ENCODE measurements around the gene ADSL. TPM values are rescaled to one million over a fixed set of nuclear protein-coding genes. Genes with fewer than 3 reads are reported as not detected.

The ADSL gene
- total and polyA plus RNA-seq, 9 of the 15 experiments (the other 6 are each of a cell fraction or from before 2014, with no cell fraction given) = 112 to 322 (median 146) TPM

DNA sequence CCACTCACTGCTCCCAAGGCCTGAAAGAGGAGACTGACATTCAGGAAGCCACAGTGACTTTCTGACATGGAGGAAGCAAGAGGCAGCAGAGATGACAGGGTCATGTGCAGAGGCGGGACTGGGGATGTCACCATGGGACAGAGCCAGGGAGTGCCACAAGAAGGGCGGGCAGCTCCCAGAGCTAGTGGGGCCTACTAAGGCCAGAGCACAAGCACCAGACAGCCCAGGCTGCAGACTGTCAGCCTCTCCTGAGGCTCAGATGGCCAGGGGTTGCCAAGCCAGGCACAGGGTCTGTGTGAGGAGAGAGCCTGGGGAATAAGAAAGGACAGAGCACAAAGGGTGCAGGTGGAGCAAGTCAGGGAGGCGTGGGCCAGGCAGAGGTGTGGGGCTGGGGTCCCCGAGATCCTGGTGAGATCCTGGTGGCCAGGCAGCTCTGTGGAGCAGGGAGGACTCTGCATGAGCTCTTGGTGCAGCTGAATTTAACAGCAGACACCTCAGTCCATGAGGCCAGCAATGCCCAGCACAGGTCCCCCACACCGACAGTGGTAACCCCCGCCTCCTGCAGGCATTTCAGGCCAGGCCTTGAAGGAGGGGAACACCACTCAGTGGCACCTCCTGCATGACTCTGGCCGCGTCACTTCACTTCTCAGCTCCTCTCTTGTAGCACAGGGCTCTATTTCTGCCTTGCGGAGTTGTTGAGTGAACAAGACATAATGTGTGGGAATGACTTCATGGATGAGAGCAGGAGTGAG lies 76.4 kb downstream of the ADSL start:
- H4K20me1 ChIP-seq (replicated peaks; ENCODE audit: control insufficient read depth, insufficient read depth, low read length) = no peaks in the 10 kb centered on the region; the same call in 1 of the 2 replicates
- no peak overlapping the region for H3K27ac ChIP-seq (ENCODE audit: extremely low read depth, low read depth, low read length)
- H3K4me3 ChIP-seq = no peak overlapping the region
- intact Hi-C loops (cut with micrococcal nuclease) = no loop called here
- H3K36me3 ChIP-seq (ENCODE audit: control insufficient read depth, insufficient read depth, low read length) = peaks cover 33% of the 10 kb centered on the region; the same call in 2 of the 3 replicates
- ATAC-seq (no peak), DNase-seq (ENCODE audit: extremely low read depth in 1 of 4, low spot score in 3 of 4) (no peak), FAIRE-seq (no peak)
- TF ChIP-seq SLC30A9 (CRISPR knock-in tag; IDR thresholded peaks at IDR 0.05) (no peak), ZNF311 (CRISPR knock-in tag; IDR thresholded peaks at IDR 0.05) (no peak), NR2C2 (CRISPR knock-in tag; IDR thresholded peaks at IDR 0.05) (no peak), NR2C2 (tag; IDR thresholded peaks at IDR 0.05) (no peak), ZNF143 (CRISPR knock-in tag; IDR thresholded peaks at IDR 0.05) (no peak), RNF2 (IDR thresholded peaks at IDR 0.05) (no peak), ZNF274 (IDR thresholded peaks at IDR 0.05; ENCODE audit: borderline replicate concordance, low read depth, low read length) (no peak)
- TF ChIP-seq, protein P1, sequence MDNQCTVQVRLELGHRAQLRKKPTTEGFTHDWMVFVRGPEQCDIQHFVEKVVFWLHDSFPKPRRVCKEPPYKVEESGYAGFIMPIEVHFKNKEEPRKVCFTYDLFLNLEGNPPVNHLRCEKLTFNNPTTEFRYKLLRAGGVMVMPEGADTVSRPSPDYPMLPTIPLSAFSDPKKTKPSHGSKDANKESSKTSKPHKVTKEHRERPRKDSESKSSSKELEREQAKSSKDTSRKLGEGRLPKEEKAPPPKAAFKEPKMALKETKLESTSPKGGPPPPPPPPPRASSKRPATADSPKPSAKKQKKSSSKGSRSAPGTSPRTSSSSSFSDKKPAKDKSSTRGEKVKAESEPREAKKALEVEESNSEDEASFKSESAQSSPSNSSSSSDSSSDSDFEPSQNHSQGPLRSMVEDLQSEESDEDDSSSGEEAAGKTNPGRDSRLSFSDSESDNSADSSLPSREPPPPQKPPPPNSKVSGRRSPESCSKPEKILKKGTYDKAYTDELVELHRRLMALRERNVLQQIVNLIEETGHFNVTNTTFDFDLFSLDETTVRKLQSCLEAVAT (IDR thresholded peaks at IDR 0.05) = no peak
- TF ChIP-seq, protein P2, sequence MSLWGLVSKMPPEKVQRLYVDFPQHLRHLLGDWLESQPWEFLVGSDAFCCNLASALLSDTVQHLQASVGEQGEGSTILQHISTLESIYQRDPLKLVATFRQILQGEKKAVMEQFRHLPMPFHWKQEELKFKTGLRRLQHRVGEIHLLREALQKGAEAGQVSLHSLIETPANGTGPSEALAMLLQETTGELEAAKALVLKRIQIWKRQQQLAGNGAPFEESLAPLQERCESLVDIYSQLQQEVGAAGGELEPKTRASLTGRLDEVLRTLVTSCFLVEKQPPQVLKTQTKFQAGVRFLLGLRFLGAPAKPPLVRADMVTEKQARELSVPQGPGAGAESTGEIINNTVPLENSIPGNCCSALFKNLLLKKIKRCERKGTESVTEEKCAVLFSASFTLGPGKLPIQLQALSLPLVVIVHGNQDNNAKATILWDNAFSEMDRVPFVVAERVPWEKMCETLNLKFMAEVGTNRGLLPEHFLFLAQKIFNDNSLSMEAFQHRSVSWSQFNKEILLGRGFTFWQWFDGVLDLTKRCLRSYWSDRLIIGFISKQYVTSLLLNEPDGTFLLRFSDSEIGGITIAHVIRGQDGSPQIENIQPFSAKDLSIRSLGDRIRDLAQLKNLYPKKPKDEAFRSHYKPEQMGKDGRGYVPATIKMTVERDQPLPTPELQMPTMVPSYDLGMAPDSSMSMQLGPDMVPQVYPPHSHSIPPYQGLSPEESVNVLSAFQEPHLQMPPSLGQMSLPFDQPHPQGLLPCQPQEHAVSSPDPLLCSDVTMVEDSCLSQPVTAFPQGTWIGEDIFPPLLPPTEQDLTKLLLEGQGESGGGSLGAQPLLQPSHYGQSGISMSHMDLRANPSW (CRISPR knock-in tag; IDR thresholded peaks at IDR 0.05) = no peak
- no peaks in the 10 kb centered on the region for H3K9me3 ChIP-seq (replicated peaks; ENCODE audit: control insufficient read depth, insufficient read depth, low read depth, low read length)
- CTCF ChIA-PET (ENCODE audit: low intra/inter-chr PET ratio) = no interaction called here
- 88% methylated on average over 8 of the region's 9 CpGs for WGBS (ENCODE audit: insufficient coverage, low coverage, missing lambda C conversion rate)
- BruUV-seq (replicated peaks) = no TSS peak
- no peak overlapping the region for H2AFZ ChIP-seq (ENCODE audit: low read depth, low read length)
- no peaks in the 10 kb centered on the region for H3K9me1 ChIP-seq (ENCODE audit: control insufficient read depth, insufficient read depth, low read length)
- in situ Hi-C loops (cut with MboI) = no loop called here
- H3K9ac ChIP-seq (ENCODE audit: insufficient read depth in 1 of 2, low read depth in 2 of 2, low read length in 2 of 2) = no peak overlapping the region; a peak in 1 of 4 replicates
- no peak overlapping the region for H3K4me2 ChIP-seq (ENCODE audit: insufficient read depth, low read length)
- no peaks in the 10 kb centered on the region for H3K79me2 ChIP-seq (ENCODE audit: control insufficient read depth, insufficient read depth, low read length)
- POLR2A ChIA-PET = interaction anchor here (0.6 kb wide), 1 partner anchor 1638 kb away, joined by 3 read pairs; no protein-coding TSS in a partner anchor
- no peaks in the 10 kb centered on the region for H3K27me3 ChIP-seq (ENCODE audit: control insufficient read depth in 2 of 2, insufficient read depth in 2 of 2, low read length in 2 of 2)
- H3K4me1 ChIP-seq (replicated peaks in 1 of 2; ENCODE audit: control insufficient read depth in 2 of 2, insufficient read depth in 2 of 2, low read length in 2 of 2) = peaks cover 0 to 6% of the 10 kb centered on the region in 2 experiments; a peak in 2 of 5 replicates

Measured in K562 (cell line).